ENCODE results near the gene CHPF2.

Gene CHPF2

GRCh38 chr7:151256410-151257045 lies 24.2 kb downstream of the CHPF2 start:
- no peak overlapping the region for H3K27ac ChIP-seq
- no peaks in the 10 kb centered on the region for H3K27me3 ChIP-seq (ENCODE audit: insufficient read depth, low read depth, severe bottlenecking)
- no peaks in the 10 kb centered on the region for H3K9me3 ChIP-seq (ENCODE audit: severe bottlenecking)
- TF ChIP-seq, protein P1, sequence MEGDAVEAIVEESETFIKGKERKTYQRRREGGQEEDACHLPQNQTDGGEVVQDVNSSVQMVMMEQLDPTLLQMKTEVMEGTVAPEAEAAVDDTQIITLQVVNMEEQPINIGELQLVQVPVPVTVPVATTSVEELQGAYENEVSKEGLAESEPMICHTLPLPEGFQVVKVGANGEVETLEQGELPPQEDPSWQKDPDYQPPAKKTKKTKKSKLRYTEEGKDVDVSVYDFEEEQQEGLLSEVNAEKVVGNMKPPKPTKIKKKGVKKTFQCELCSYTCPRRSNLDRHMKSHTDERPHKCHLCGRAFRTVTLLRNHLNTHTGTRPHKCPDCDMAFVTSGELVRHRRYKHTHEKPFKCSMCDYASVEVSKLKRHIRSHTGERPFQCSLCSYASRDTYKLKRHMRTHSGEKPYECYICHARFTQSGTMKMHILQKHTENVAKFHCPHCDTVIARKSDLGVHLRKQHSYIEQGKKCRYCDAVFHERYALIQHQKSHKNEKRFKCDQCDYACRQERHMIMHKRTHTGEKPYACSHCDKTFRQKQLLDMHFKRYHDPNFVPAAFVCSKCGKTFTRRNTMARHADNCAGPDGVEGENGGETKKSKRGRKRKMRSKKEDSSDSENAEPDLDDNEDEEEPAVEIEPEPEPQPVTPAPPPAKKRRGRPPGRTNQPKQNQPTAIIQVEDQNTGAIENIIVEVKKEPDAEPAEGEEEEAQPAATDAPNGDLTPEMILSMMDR (IDR thresholded peaks at IDR 0.05; ENCODE audit: low read depth, low read length): no peak
- no peak overlapping the region for H3K4me3 ChIP-seq (ENCODE audit: low read depth, low read length)
- no peak for DNase-seq
- H3K36me3 ChIP-seq: no peaks in the 10 kb centered on the region

- Histone ChIP-seq H3K9me3 (ENCODE audit: severe bottlenecking) (no peaks in the 10 kb centered on the region), H3K4me3 (ENCODE audit: low read depth, low read length) (no peak overlapping the region), H3K27ac (no peak overlapping the region), H3K36me3 (no peaks in the 10 kb centered on the region), H3K27me3 (ENCODE audit: insufficient read depth, low read depth, severe bottlenecking) (no peaks in the 10 kb centered on the region)
- no peak for DNase-seq
- TF ChIP-seq, protein P1 (IDR thresholded peaks at IDR 0.05; ENCODE audit: low read depth, low read length): no peak
Observed at GRCh38 chr7:151257990-151258389, 25.7 kb downstream of the CHPF2 start.

- DNase-seq: no peak
- no peaks in the 10 kb centered on the region for H3K9me3 ChIP-seq (ENCODE audit: severe bottlenecking)
- H3K27ac ChIP-seq: no peak overlapping the region
- no peak overlapping the region for H3K4me3 ChIP-seq (ENCODE audit: low read depth, low read length)
- TF ChIP-seq, protein P1 (IDR thresholded peaks at IDR 0.05; ENCODE audit: low read depth, low read length): no peak
- no peaks in the 10 kb centered on the region for H3K27me3 ChIP-seq (ENCODE audit: insufficient read depth, low read depth, severe bottlenecking)
- no peaks in the 10 kb centered on the region for H3K36me3 ChIP-seq
Observed at GRCh38 chr7:151260471-151260870, 28.2 kb downstream of the CHPF2 start.

DNA sequence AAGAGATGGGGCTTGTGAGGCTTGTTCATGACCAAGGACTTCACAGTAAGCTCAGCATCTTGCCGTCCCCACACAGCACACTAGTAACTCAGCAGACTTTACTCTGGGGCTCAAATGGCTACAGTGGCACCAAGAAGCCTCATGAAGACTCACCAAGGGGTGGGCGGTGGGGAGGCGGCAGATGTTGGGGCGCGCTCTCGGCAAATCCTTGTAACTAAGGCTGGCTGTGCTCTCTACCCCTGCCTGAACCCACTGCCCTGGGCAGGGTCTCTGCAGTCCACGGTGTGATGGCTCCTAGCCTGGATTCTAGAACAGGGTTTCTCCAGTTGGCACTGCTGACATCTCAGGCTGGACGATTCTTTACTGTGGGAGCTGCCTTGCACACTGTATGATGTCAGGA lies 28.6 kb downstream of the CHPF2 start:
- no peak for DNase-seq
- no peak overlapping the region for H3K27ac ChIP-seq
- TF ChIP-seq, protein P1 (IDR thresholded peaks at IDR 0.05; ENCODE audit: low read depth, low read length): no peak
- no peak overlapping the region for H3K4me3 ChIP-seq (ENCODE audit: low read depth, low read length)
- H3K27me3 ChIP-seq (ENCODE audit: insufficient read depth, low read depth, severe bottlenecking): no peaks in the 10 kb centered on the region
- no peaks in the 10 kb centered on the region for H3K9me3 ChIP-seq (ENCODE audit: severe bottlenecking)
- no peaks in the 10 kb centered on the region for H3K36me3 ChIP-seq

- Histone ChIP-seq H3K4me3 (ENCODE audit: low read depth, low read length) (no peak overlapping the region), H3K27ac (no peak overlapping the region), H3K9me3 (ENCODE audit: severe bottlenecking) (no peaks in the 10 kb centered on the region), H3K27me3 (ENCODE audit: insufficient read depth, low read depth, severe bottlenecking) (no peaks in the 10 kb centered on the region), H3K36me3 (no peaks in the 10 kb centered on the region)
- no peak for DNase-seq
- TF ChIP-seq, protein P1 (IDR thresholded peaks at IDR 0.05; ENCODE audit: low read depth, low read length): no peak
Observed at GRCh38 chr7:151261529-151261928, 29.2 kb downstream of the CHPF2 start.

GRCh38 chr7:151264615-151265014 lies 32.3 kb downstream of the CHPF2 start:
- no peak for DNase-seq
- Histone ChIP-seq H3K27me3 (ENCODE audit: insufficient read depth, low read depth, severe bottlenecking) (no peaks in the 10 kb centered on the region), H3K9me3 (ENCODE audit: severe bottlenecking) (no peaks in the 10 kb centered on the region), H3K4me3 (ENCODE audit: low read depth, low read length) (no peak overlapping the region), H3K36me3 (no peaks in the 10 kb centered on the region), H3K27ac (no peak overlapping the region)
- TF ChIP-seq, protein P1 (IDR thresholded peaks at IDR 0.05; ENCODE audit: low read depth, low read length): no peak
